Measurements from ENCODE around the gene ABI2. TPM values are rescaled to one million over a fixed set of nuclear protein-coding genes. Genes with fewer than 3 reads are reported as not detected.
A peak's percentile ranks its signal among the peaks of the same experiment; 100 is the strongest.

ABI2 gene
- 100 to 1,000 TPM in 1 of 5 donors, 10 to 100 TPM in 3, 1 to 10 TPM in 1; 6.1 to 151 (median 29.5) TPM for total RNA-seq
- polyA plus RNA-seq, result 10 to 100 TPM in 2 of 3 donors, 1 to 10 TPM in 1; 7.9 to 11.8 (median 10.8) TPM
- long read RNA-seq, donor 1, full-length matches to known transcripts, result 4 of 4 reads
- long read RNA-seq, donor 1, partial matches to known transcripts, result 0 of 4 reads
- long read RNA-seq, donor 1, other reads (novel, unspliced or antisense), result 0 of 4 reads
- long read RNA-seq, donor 2, full-length matches to known transcripts, result 4 of 4 reads
- long read RNA-seq, donor 2, partial matches to known transcripts, result 0 of 4 reads
- long read RNA-seq, donor 2, other reads (novel, unspliced or antisense), result 0 of 4 reads
- long read RNA-seq, donor 3, partial matches to known transcripts, result 0 of 1 reads
- long read RNA-seq, donor 3, other reads (novel, unspliced or antisense), result 0 of 1 reads
- long read RNA-seq, donor 4, partial matches to known transcripts, result 0 of 1 reads
- long read RNA-seq, donor 4, other reads (novel, unspliced or antisense), result 0 of 1 reads
- long read RNA-seq, donor 5, full-length matches to known transcripts, result 5 of 5 reads
- long read RNA-seq, donor 5, partial matches to known transcripts, result 0 of 5 reads
- long read RNA-seq, donor 5, other reads (novel, unspliced or antisense), result 0 of 5 reads
- long read RNA-seq, donor 6, result 0 reads
- long read RNA-seq, donor 7, full-length matches to known transcripts, result 4 of 4 reads
- long read RNA-seq, donor 7, partial matches to known transcripts, result 0 of 4 reads
- long read RNA-seq, donor 7, other reads (novel, unspliced or antisense), result 0 of 4 reads
- long read RNA-seq, donor 8, full-length matches to known transcripts, result 5 of 5 reads
- long read RNA-seq, donor 8, partial matches to known transcripts, result 0 of 5 reads
- long read RNA-seq, donor 8, other reads (novel, unspliced or antisense), result 0 of 5 reads
- long read RNA-seq, donor 9, full-length matches to known transcripts, result 9 of 9 reads
- long read RNA-seq, donor 9, partial matches to known transcripts, result 0 of 9 reads
- long read RNA-seq, donor 9, other reads (novel, unspliced or antisense), result 0 of 9 reads
- long read RNA-seq, donor 10, result 0 reads

- Histone ChIP-seq H3K4me3 (peak within 1 kb of the TSS; percentile 95 to 99 (median 97)), H3K27me3 (no peaks in the 10 kb centered on the region), H3K36me3 (no peaks in the 10 kb centered on the region), H3K27ac (peak within 1 kb of the TSS; percentile 72 to 86 (median 80)), H3K4me1 (peaks cover 0 to 33% (median 16%) of the 10 kb centered on the region in 4 donors), H3K9me3 (no peaks in the 10 kb centered on the region)
- WGBS, 5 donors, result 0 to 2% (median 1%) methylated on average over 51 to 98 of the region's 98 CpGs
- peak; percentile 76 to 96 for DNase-seq
- TF ChIP-seq POLR2A (IDR thresholded peaks at IDR 0.05), result no peak
- TF ChIP-seq EP300 (IDR thresholded peaks at IDR 0.05), result no peak
- no peak for TF ChIP-seq CTCF (IDR thresholded peaks at IDR 0.05)
- TF ChIP-seq POLR2AphosphoS5 (IDR thresholded peaks at IDR 0.05), result peak in 1 of 3 donors; percentile 26
- intact Hi-C loops (cut with DNase I; ENCODE audit: low total_unique reads), result no loop called here
Measured at GRCh38 chr2:203327901-203328759, at the start of gene ABI2. TSS of gene ABI2 (plus strand) at chr2:203328394. CDS start at chr2:203328515, 121 bp downstream.

- DNase-seq, result no peak
- Histone ChIP-seq H3K27me3 (no peaks in the 10 kb centered on the region), H3K4me3 (no peak overlapping the region), H3K9me3 (no peaks in the 10 kb centered on the region), H3K36me3 (peaks cover 37 to 99% (median 92%) of the 10 kb centered on the region in 4 donors), H3K27ac (no peak overlapping the region), H3K4me1 (no peaks in the 10 kb centered on the region)
- intact Hi-C loops (cut with DNase I; ENCODE audit: low total_unique reads), result no loop called here
- TF ChIP-seq POLR2AphosphoS5 (IDR thresholded peaks at IDR 0.05) (no peak), POLR2A (IDR thresholded peaks at IDR 0.05) (no peak), EP300 (IDR thresholded peaks at IDR 0.05) (no peak), CTCF (IDR thresholded peaks at IDR 0.05) (no peak)
Measured at GRCh38 chr2:203279288-203279687, 48.9 kb upstream of the ABI2 start.

- H3K4me1 ChIP-seq, result no peaks in the 10 kb centered on the region
- 84 to 92% (median 86%) methylated on average over 6 of the region's 6 CpGs for WGBS, 5 donors
Measured at GRCh38 chr2:203280428-203281064, 47.6 kb upstream of the ABI2 start.

More at GRCh38 chr2:203280428-203281064, 47.6 kb upstream of the ABI2 start:
- Histone ChIP-seq H3K9me3 (no peaks in the 10 kb centered on the region), H3K27ac (no peak overlapping the region), H3K4me3 (no peak overlapping the region), H3K27me3 (no peaks in the 10 kb centered on the region), H3K36me3 (peaks cover 44 to 99% (median 92%) of the 10 kb centered on the region in 4 donors)
- intact Hi-C loops (cut with DNase I; ENCODE audit: low total_unique reads), result no loop called here
- peak in 1 of 2 donors; percentile 3 for DNase-seq
- TF ChIP-seq EP300 (IDR thresholded peaks at IDR 0.05) (no peak), POLR2A (IDR thresholded peaks at IDR 0.05) (no peak), POLR2AphosphoS5 (IDR thresholded peaks at IDR 0.05) (no peak), CTCF (IDR thresholded peaks at IDR 0.05) (no peak)
